Retinal pigment epithelial cell (primary cell): ENCODE results near the gene LHFPL6.

Experiments used
- DNase-seq: peaks from one replicate; pipeline ENCODE4 v3.0.0-alpha.2; 2010; ENCODE audit warnings: low read depth
- H3K4me3 ChIP-seq: 2 replicates; pipeline ENCODE4 v1.5.1; 2011; ENCODE audit warnings: mild to moderate bottlenecking, low read length, control low read depth, moderate library complexity
- TF ChIP-seq, protein P1 (sequence below): conservative IDR thresholded peaks from 2 replicates; pipeline ENCODE4 v1.5.1; 2011; ENCODE audit warnings: low read depth, low read length, control low read depth, inconsistent platforms

Gene LHFPL6

DNA sequence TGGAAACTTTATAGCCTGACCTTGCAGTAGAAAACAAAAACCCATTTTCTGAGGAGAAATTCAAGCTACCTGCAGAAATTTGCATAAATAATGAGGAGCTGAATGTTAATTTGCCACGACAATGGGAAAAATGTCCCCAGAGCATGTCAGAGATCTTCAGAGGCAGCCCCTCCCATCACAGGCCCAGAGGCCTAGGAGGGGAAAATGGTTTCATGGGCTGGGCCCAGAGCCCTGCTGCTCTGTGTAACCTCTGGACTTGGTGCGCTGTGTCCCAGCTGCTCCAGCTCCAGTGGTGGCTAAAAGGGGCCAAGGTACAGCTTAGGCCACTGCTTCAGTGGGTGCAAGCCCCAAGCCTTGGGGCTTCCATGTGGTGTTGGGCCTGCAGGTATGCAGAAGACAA is 306.8 kb downstream of the LHFPL6 start:
- DNase-seq = no peak
- TF ChIP-seq, protein P1, sequence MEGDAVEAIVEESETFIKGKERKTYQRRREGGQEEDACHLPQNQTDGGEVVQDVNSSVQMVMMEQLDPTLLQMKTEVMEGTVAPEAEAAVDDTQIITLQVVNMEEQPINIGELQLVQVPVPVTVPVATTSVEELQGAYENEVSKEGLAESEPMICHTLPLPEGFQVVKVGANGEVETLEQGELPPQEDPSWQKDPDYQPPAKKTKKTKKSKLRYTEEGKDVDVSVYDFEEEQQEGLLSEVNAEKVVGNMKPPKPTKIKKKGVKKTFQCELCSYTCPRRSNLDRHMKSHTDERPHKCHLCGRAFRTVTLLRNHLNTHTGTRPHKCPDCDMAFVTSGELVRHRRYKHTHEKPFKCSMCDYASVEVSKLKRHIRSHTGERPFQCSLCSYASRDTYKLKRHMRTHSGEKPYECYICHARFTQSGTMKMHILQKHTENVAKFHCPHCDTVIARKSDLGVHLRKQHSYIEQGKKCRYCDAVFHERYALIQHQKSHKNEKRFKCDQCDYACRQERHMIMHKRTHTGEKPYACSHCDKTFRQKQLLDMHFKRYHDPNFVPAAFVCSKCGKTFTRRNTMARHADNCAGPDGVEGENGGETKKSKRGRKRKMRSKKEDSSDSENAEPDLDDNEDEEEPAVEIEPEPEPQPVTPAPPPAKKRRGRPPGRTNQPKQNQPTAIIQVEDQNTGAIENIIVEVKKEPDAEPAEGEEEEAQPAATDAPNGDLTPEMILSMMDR = no peak
- H3K4me3 ChIP-seq = no peak overlapping the region
